Body of pancreas (tissue), 4 donors: ENCODE results near the gene HS1BP3. TPM values are rescaled to one million over a fixed set of nuclear protein-coding genes. Genes with fewer than 3 reads are reported as not detected.

Experiments
- ATAC-seq: fragments of 150-250 bp; one replicate; pipeline ENCODE4 v1.9.1; 2016
- DNase-seq, 4 donors: peaks; one replicate each; pipeline ENCODE4 v3.0.0-alpha.2; 2019
- H3K27ac ChIP-seq, 4 donors: fragments of 200-600 bp; sonication (generic); 1 replicate in 3 of 4; 2 replicates in 1 of 4; pipeline versions ENCODE4 v1.5.1 to v1.6.1; 2016 to 2019; ENCODE audit warnings: mild to moderate bottlenecking in 1 of 4, mixed read lengths in 1 of 4, moderate library complexity in 1 of 4
- H3K27me3 ChIP-seq, 2 donors: fragments of 200-600 bp; sonication (generic); one replicate each; pipeline ENCODE4 v1.6.0; 2016; ENCODE audit warnings: mild to moderate bottlenecking in 1 of 2
- H3K36me3 ChIP-seq, 2 donors: fragments of 200-600 bp; sonication (generic); replicated peaks in 1 of 2; 2 replicates each; pipeline ENCODE4 v1.5.1; 2016; ENCODE audit warnings: low read depth in 2 of 2; ENCODE audit not compliant: insufficient read depth in 1 of 2
- H3K4me1 ChIP-seq: fragments of 200-600 bp; sonication (generic); one replicate; pipeline ENCODE4 v1.6.0; 2016
- H3K4me3 ChIP-seq, 2 donors: fragments of 200-600 bp; sonication (generic); 1 replicate in 1 of 2; 2 replicates in 1 of 2; pipeline ENCODE4 v1.5.1; 2016 to 2019
- H3K9me3 ChIP-seq, 3 donors: fragments of 200-600 bp; sonication (generic); 1 replicate in 2 of 3; 2 replicates in 1 of 3; pipeline ENCODE4 v1.5.1; 2016
- CTCF ChIP-seq, 7 experiments: fragments of 450-650 bp in 4 of 7; fragments of 200-600 bp in 3 of 7; sonication (generic) in 3 of 7; IDR thresholded peaks; one replicate each; pipeline ENCODE4 v1.5.1; 2016 to 2019; ENCODE audit warnings: antibody characterized with exemption in 7 of 7
- POLR2A ChIP-seq, 3 donors: fragments of 450-650 bp; IDR thresholded peaks; one replicate each; pipeline ENCODE4 v1.6.1; 2016; ENCODE audit warnings: antibody characterized with exemption in 3 of 3, mild to moderate bottlenecking in 2 of 3
- WGBS, 2 donors: methylation state at CpG; one replicate each; pipeline ENCODE4 v1.1.5; 2017; 5-methylcytosine and 5-hydroxymethylcytosine counted together
- intact Hi-C: fragments of 100-400 bp; cut with DNase I; formaldehyde crosslinking; loops from one replicate; pipeline ENCODE4 v1.15.1; 2023
- total RNA-seq, 2 donors: library from RNA; depleted of rRNA; stranded (reverse); fragments of >200 nt; gene quantifications; one replicate each; pipeline ENCODE4 v1.1.0, GENCODE V29; 2016

Gene HS1BP3
- total RNA-seq, 2 donors from 2014 or later, result 21.1 to 23.1 TPM

GRCh38 chr2:20588918-20589871 lies 61.7 kb downstream of the HS1BP3 start:
- no peak overlapping the region for H3K27ac ChIP-seq
- whole genome bisulfite sequencing, 2 donors, result 73 to 90% methylated on average over 9 to 11 of the region's 11 CpGs
- no peak for ATAC-seq
- no peak for TF ChIP-seq POLR2A (IDR thresholded peaks at IDR 0.05)
- TF ChIP-seq CTCF (IDR thresholded peaks at IDR 0.05), result no peak
- DNase-seq, result peak in 2 of 4 donors; percentile 2 to 10
- H3K4me1 ChIP-seq, result peaks cover 18% of the 10 kb centered on the region
- H3K27me3 ChIP-seq, result no peaks in the 10 kb centered on the region
- intact Hi-C loops, result no loop called here
- no peak overlapping the region for H3K4me3 ChIP-seq
- no peaks in the 10 kb centered on the region for H3K36me3 ChIP-seq
- H3K9me3 ChIP-seq, result no peaks in the 10 kb centered on the region

GRCh38 chr2:20585710-20586594 lies 64.9 kb downstream of the HS1BP3 start:
- Histone ChIP-seq H3K9me3 (no peaks in the 10 kb centered on the region), H3K4me3 (no peak overlapping the region), H3K4me1 (peaks cover 26% of the 10 kb centered on the region), H3K27me3 (no peaks in the 10 kb centered on the region), H3K36me3 (no peaks in the 10 kb centered on the region), H3K27ac (peak overlapping the region in 2 of 4 donors; percentile 79 to 88)
- ATAC-seq, result no peak
- peak in 2 of 4 donors; percentile 3 to 7 for DNase-seq
- intact Hi-C loops, result no loop called here
- TF ChIP-seq POLR2A (IDR thresholded peaks at IDR 0.05), result no peak
- no peak for TF ChIP-seq CTCF (IDR thresholded peaks at IDR 0.05)
- 75 to 84% methylated on average over 15 to 22 of the region's 22 CpGs for WGBS, 2 donors

GRCh38 chr2:20585359-20585709 lies 65.6 kb downstream of the HS1BP3 start:
- intact Hi-C loops, result no loop called here
- Histone ChIP-seq H3K4me3 (no peak overlapping the region), H3K27ac (peak overlapping the region; percentile 70 to 88 (median 76)), H3K36me3 (no peaks in the 10 kb centered on the region), H3K4me1 (peaks cover 26% of the 10 kb centered on the region), H3K27me3 (no peaks in the 10 kb centered on the region), H3K9me3 (no peaks in the 10 kb centered on the region)
- TF ChIP-seq CTCF (IDR thresholded peaks at IDR 0.05) (no peak), POLR2A (IDR thresholded peaks at IDR 0.05) (no peak)
- 33 to 37% methylated on average over 5 of the region's 5 CpGs for WGBS, 2 donors
- ATAC-seq, result no peak
- DNase-seq, result peak in 1 of 4 donors; percentile 1

GRCh38 chr2:20584399-20585358 lies 66.2 kb downstream of the HS1BP3 start:
- Histone ChIP-seq H3K27me3 (no peaks in the 10 kb centered on the region), H3K36me3 (no peaks in the 10 kb centered on the region), H3K4me3 (no peak overlapping the region), H3K4me1 (peaks cover 31% of the 10 kb centered on the region), H3K9me3 (no peaks in the 10 kb centered on the region), H3K27ac (peak overlapping the region; percentile 70 to 88 (median 76))
- TF ChIP-seq CTCF (IDR thresholded peaks at IDR 0.05) (no peak), POLR2A (IDR thresholded peaks at IDR 0.05) (peak in 1 of 3 donors; percentile 37)
- intact Hi-C loops, result no loop called here
- peak; percentile 43 to 72 (median 62) for DNase-seq
- WGBS, 2 donors, result 63 to 75% methylated on average over 2 to 11 of the region's 11 CpGs
- ATAC-seq, result peak; percentile 90
